Endothelial cell (in vitro differentiated cells): ENCODE data around the gene PRR36. TPM values are rescaled to one million over a fixed set of nuclear protein-coding genes. Genes with fewer than 3 reads are reported as not detected.
"Not testable (repeated sequence)": the region's sequence is repeated elsewhere in the genome, so short reads cannot be mapped to it uniquely, and the experiment has no call there.

Experiments used
- DNase-seq: peaks from one replicate; pipeline ENCODE4 v3.0.0; 2021; ENCODE audit warnings: low spot score
- H3K27ac Mint-ChIP-seq: one replicate; pipeline ENCODE4 v1.8.0; 2021; ENCODE audit warnings: mixed read lengths, inconsistent platforms; ENCODE audit not compliant: unreplicated experiment
- H3K27me3 Mint-ChIP-seq: one replicate; pipeline ENCODE4 v1.8.0; 2021; ENCODE audit warnings: mild to moderate bottlenecking, moderate library complexity, mixed read lengths, inconsistent platforms; ENCODE audit not compliant: unreplicated experiment
- H3K36me3 Mint-ChIP-seq: one replicate; pipeline ENCODE4 v1.8.0; 2021; ENCODE audit warnings: mild to moderate bottlenecking, low read depth, mixed read lengths, inconsistent platforms; ENCODE audit not compliant: unreplicated experiment
- H3K4me1 Mint-ChIP-seq: one replicate; pipeline ENCODE4 v1.8.0; 2021; ENCODE audit warnings: mild to moderate bottlenecking, mixed read lengths, inconsistent platforms; ENCODE audit not compliant: unreplicated experiment
- H3K4me3 Mint-ChIP-seq: one replicate; pipeline ENCODE4 v1.8.0; 2021; ENCODE audit warnings: mild to moderate bottlenecking, mixed read lengths, inconsistent platforms; ENCODE audit not compliant: unreplicated experiment
- H3K9me3 Mint-ChIP-seq: one replicate; pipeline ENCODE4 v1.8.0; 2021; ENCODE audit warnings: mixed read lengths, inconsistent platforms; ENCODE audit not compliant: unreplicated experiment
- total RNA-seq: library from RNA; stranded (reverse); fragmentation: NEBNext Ultra II Directional; extraction: Animal tissue kit (Norgen Biotek cat#: 25700); gene quantifications from one replicate; pipeline ENCODE4 v1.2.1, GENCODE V29; 2021; ENCODE audit not compliant: unreplicated experiment
- TF ChIP-seq, protein P1 (sequence below): fragments of 200-600 bp; sonication (generic); IDR thresholded peaks from one replicate; pipeline ENCODE4 v1.5.0; 2021; ENCODE audit warnings: antibody characterized with exemption; ENCODE audit not compliant: unreplicated experiment

Gene PRR36
- total RNA-seq, 1 donor from 2014 or later = 0.23 TPM

DNA sequence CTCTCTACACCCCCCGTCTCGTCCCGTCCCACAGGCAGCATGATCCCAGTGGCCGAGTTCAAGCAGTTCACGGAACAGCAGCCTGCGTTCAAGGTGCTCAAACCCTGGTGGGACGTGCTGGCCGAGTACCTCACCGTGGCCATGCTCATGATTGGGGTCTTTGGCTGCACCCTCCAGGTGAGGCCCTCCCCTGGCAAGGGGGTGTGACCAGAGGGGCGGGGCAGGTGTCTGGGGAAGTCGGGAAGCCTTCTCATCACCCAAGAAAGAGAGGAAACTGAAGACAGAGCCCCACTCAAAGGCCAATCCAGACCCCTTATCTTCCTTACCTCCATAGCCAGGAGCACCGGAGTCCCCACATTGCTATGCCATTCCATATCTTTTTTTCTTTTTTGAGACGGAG, 21.4 kb upstream of the PRR36 start:
- H3K4me1 Mint-ChIP-seq = no peaks in the 10 kb centered on the region
- no peak for DNase-seq
- TF ChIP-seq, protein P1, sequence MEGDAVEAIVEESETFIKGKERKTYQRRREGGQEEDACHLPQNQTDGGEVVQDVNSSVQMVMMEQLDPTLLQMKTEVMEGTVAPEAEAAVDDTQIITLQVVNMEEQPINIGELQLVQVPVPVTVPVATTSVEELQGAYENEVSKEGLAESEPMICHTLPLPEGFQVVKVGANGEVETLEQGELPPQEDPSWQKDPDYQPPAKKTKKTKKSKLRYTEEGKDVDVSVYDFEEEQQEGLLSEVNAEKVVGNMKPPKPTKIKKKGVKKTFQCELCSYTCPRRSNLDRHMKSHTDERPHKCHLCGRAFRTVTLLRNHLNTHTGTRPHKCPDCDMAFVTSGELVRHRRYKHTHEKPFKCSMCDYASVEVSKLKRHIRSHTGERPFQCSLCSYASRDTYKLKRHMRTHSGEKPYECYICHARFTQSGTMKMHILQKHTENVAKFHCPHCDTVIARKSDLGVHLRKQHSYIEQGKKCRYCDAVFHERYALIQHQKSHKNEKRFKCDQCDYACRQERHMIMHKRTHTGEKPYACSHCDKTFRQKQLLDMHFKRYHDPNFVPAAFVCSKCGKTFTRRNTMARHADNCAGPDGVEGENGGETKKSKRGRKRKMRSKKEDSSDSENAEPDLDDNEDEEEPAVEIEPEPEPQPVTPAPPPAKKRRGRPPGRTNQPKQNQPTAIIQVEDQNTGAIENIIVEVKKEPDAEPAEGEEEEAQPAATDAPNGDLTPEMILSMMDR = no peak
- no peak overlapping the region for H3K27ac Mint-ChIP-seq
- peaks cover 8% of the 10 kb centered on the region for H3K27me3 Mint-ChIP-seq
- no peaks in the 10 kb centered on the region for H3K36me3 Mint-ChIP-seq
- H3K4me3 Mint-ChIP-seq = no peak overlapping the region
- no peaks in the 10 kb centered on the region for H3K9me3 Mint-ChIP-seq

- Mint-ChIP-seq H3K4me1 (no peaks in the 10 kb centered on the region), H3K27me3 (peaks cover 9% of the 10 kb centered on the region), H3K27ac (no peak overlapping the region), H3K36me3 (no peaks in the 10 kb centered on the region), H3K9me3 (no peaks in the 10 kb centered on the region), H3K4me3 (no peak overlapping the region)
- TF ChIP-seq, protein P1 = no peak
- no peak for DNase-seq
Observed at GRCh38 chr19:7894612-7895309, 20.6 kb upstream of the PRR36 start.

GRCh38 chr19:7893362-7894101, 19.3 kb upstream of the PRR36 start:
- not testable (repeated sequence) for H3K4me3 Mint-ChIP-seq, H3K9me3 Mint-ChIP-seq, H3K4me1 Mint-ChIP-seq, H3K27ac Mint-ChIP-seq, DNase-seq, H3K36me3 Mint-ChIP-seq
- peaks cover 11% of the 10 kb centered on the region for H3K27me3 Mint-ChIP-seq

DNA sequence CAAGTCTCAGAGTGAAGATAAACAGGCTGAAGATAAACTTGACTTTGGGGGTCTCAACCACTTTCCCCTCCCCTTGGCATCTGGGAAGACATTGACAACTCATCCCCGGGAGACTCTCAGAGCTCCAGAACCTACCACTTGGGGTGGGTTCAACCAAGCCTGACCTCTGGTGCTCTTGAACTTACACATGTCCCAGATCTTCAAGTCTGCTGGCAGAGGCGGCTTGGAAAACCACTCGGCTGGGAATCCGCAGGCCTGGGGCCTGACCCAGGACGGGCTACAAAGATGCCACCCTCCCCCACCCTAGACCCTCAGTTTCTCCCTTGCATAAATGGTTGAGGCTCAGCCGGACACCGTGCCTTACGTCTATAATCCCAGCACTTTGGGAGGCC, 14.6 kb upstream of the PRR36 start:
- H3K4me1 Mint-ChIP-seq = peaks cover 2% of the 10 kb centered on the region
- no peak overlapping the region for H3K27ac Mint-ChIP-seq
- no peaks in the 10 kb centered on the region for H3K36me3 Mint-ChIP-seq
- H3K4me3 Mint-ChIP-seq = no peak overlapping the region
- DNase-seq = no peak
- TF ChIP-seq, protein P1 = no peak
- H3K9me3 Mint-ChIP-seq = no peaks in the 10 kb centered on the region
- peaks cover 12% of the 10 kb centered on the region for H3K27me3 Mint-ChIP-seq

- peaks cover 12% of the 10 kb centered on the region for H3K27me3 Mint-ChIP-seq
- TF ChIP-seq, protein P1 = no peak
- peak; percentile 66 for DNase-seq
- no peak within 1 kb of the TSS for H3K27ac Mint-ChIP-seq
- peaks cover 2% of the 10 kb centered on the region for H3K4me1 Mint-ChIP-seq
- H3K4me3 Mint-ChIP-seq = no peak within 1 kb of the TSS
- no peaks in the 10 kb centered on the region for H3K36me3 Mint-ChIP-seq
- H3K9me3 Mint-ChIP-seq = no peaks in the 10 kb centered on the region
Observed at GRCh38 chr19:7888145-7888825, 14.1 kb upstream of the PRR36 start, which contains the start of gene LRRC8E. LRRC8E (plus strand) TSS chr19:7888510; CDS start chr19:7895604, 7,094 bp downstream.
